H54 (cell line): Measurements from ENCODE around the gene BIRC7.
"Not testable (repeated sequence)": the region's sequence is repeated elsewhere in the genome, so short reads cannot be mapped to it uniquely, and the experiment has no call there.

ENCODE experiments used
- DNase-seq: peaks from one replicate; pipeline ENCODE4 v3.0.0; 2011; ENCODE audit warnings: low spot score, mixed read lengths; ENCODE audit not compliant: insufficient read length
- FAIRE-seq: peaks from 3 replicates; lab custom pipeline; 2011; peaks lifted over from hg19 to GRCh38; lab: Jason Lieb, UNC
- POLR2A ChIP-seq: IDR thresholded peaks from 2 replicates; pipeline ENCODE4 v1.6.1; 2011; ENCODE audit warnings: low read depth, mild to moderate bottlenecking, low read length

The BIRC7 gene

GRCh38 chr20:63239431-63239830 lies 3.7 kb downstream of the BIRC7 start:
- TF ChIP-seq POLR2A, result no peak
- no peak for DNase-seq
- FAIRE-seq, result no peak

- FAIRE-seq (no peak), DNase-seq (no peak)
- TF ChIP-seq POLR2A, result no peak
Measured at GRCh38 chr20:63240004-63240403, 4.3 kb downstream of the BIRC7 start.

- DNase-seq, result no peak
- FAIRE-seq, result no peak
- TF ChIP-seq POLR2A, result no peak
Measured at GRCh38 chr20:63241272-63241671, 5.6 kb downstream of the BIRC7 start.

- no peak for TF ChIP-seq POLR2A
- FAIRE-seq (no peak), DNase-seq (no peak)
Measured at GRCh38 chr20:63242736-63243135, 7.0 kb downstream of the BIRC7 start.

- DNase-seq (no peak), FAIRE-seq (no peak)
- no peak for TF ChIP-seq POLR2A
Measured at GRCh38 chr20:63243604-63244247, 8.0 kb downstream of the BIRC7 start.

- DNase-seq (no peak), FAIRE-seq (no peak)
- no peak for TF ChIP-seq POLR2A
Measured at GRCh38 chr20:63244468-63244867, 8.8 kb downstream of the BIRC7 start.

- no peak for FAIRE-seq
- no peak for DNase-seq
- no peak for TF ChIP-seq POLR2A
Measured at GRCh38 chr20:63246490-63247288, 11.0 kb downstream of the BIRC7 start.

- DNase-seq (no peak), FAIRE-seq (no peak)
- TF ChIP-seq POLR2A, result no peak
Measured at GRCh38 chr20:63247671-63248228, 12.0 kb downstream of the BIRC7 start.

GRCh38 chr20:63248835-63249591 lies 13.3 kb downstream of the BIRC7 start:
- no peak for DNase-seq
- TF ChIP-seq POLR2A, result no peak
- FAIRE-seq, result no peak

- TF ChIP-seq POLR2A, result no peak
- FAIRE-seq, result no peak
- DNase-seq, result no peak
Measured at GRCh38 chr20:63249891-63250290, 14.2 kb downstream of the BIRC7 start.

- not testable (repeated sequence) for DNase-seq, FAIRE-seq
Measured at GRCh38 chr20:63251350-63251749, 15.6 kb downstream of the BIRC7 start.

GRCh38 chr20:63252284-63252711 lies 16.6 kb downstream of the BIRC7 start:
- FAIRE-seq (no peak), DNase-seq (no peak)
- TF ChIP-seq POLR2A, result no peak

GRCh38 chr20:63253065-63253437 lies 17.3 kb downstream of the BIRC7 start:
- no peak for TF ChIP-seq POLR2A
- FAIRE-seq (no peak), DNase-seq (no peak)

GRCh38 chr20:63253438-63254231 lies 17.9 kb downstream of the BIRC7 start:
- FAIRE-seq (no peak), DNase-seq (no peak)
- TF ChIP-seq POLR2A, result no peak
